Activated T-helper 1 cell treated with Interleukin-2 at 50 U/mL for 16 hours (primary cell): ENCODE data around the gene C11orf65.
"Not testable (repeated sequence)": the region's sequence is repeated elsewhere in the genome, so short reads cannot be mapped to it uniquely, and the experiment has no call there.

ENCODE experiments used
- DNase-seq: peaks from one replicate; pipeline ENCODE4 v3.0.0-alpha.2; 2020; ENCODE audit warnings: low read depth

The C11orf65 gene

GRCh38 chr11:108472681-108473080, 5.4 kb upstream of the C11orf65 start:
- DNase-seq, result no peak

GRCh38 chr11:108468478-108468864, 1.1 kb upstream of the C11orf65 start:
- DNase-seq, result no peak

- DNase-seq, result no peak
Observed at GRCh38 chr11:108466405-108466804, 924 bp downstream of the C11orf65 start.

GRCh38 chr11:108453207-108453835, 14.0 kb downstream of the C11orf65 start:
- no peak for DNase-seq

GRCh38 chr11:108441445-108441844, 25.9 kb downstream of the C11orf65 start:
- DNase-seq, result not testable (repeated sequence)

- no peak for DNase-seq
Observed at GRCh38 chr11:108436594-108436993, 30.7 kb downstream of the C11orf65 start.

- DNase-seq, result no peak
Observed at GRCh38 chr11:108435066-108435465, 32.3 kb downstream of the C11orf65 start.

GRCh38 chr11:108432783-108433182, 34.5 kb downstream of the C11orf65 start:
- no peak for DNase-seq

- DNase-seq, result no peak
Observed at GRCh38 chr11:108431997-108432396, 35.3 kb downstream of the C11orf65 start.

- no peak for DNase-seq
Observed at GRCh38 chr11:108431370-108431769, 36.0 kb downstream of the C11orf65 start.

- DNase-seq, result peak; percentile 3
Observed at GRCh38 chr11:108417551-108417950, 49.8 kb downstream of the C11orf65 start.

- DNase-seq, result no peak
Observed at GRCh38 chr11:108414958-108415357, 52.4 kb downstream of the C11orf65 start.

- DNase-seq, result no peak
Observed at GRCh38 chr11:108405706-108406105, 61.6 kb downstream of the C11orf65 start.

GRCh38 chr11:108403052-108403451, 64.3 kb downstream of the C11orf65 start:
- no peak for DNase-seq

- no peak for DNase-seq
Observed at GRCh38 chr11:108402241-108402640, 65.1 kb downstream of the C11orf65 start.

- no peak for DNase-seq
Observed at GRCh38 chr11:108398439-108398838, 68.9 kb downstream of the C11orf65 start.

- not testable (repeated sequence) for DNase-seq
Observed at GRCh38 chr11:108396672-108397071, 70.7 kb downstream of the C11orf65 start.

- DNase-seq, result no peak
Observed at GRCh38 chr11:108394744-108395284, 72.5 kb downstream of the C11orf65 start.

- no peak for DNase-seq
Observed at GRCh38 chr11:108393046-108393445, 74.3 kb downstream of the C11orf65 start.

GRCh38 chr11:108392353-108392752, 75.0 kb downstream of the C11orf65 start:
- DNase-seq, result no peak

GRCh38 chr11:108388576-108388975, 78.8 kb downstream of the C11orf65 start:
- DNase-seq, result no peak

GRCh38 chr11:108373505-108373904, 93.8 kb downstream of the C11orf65 start:
- DNase-seq, result not testable (repeated sequence)

- DNase-seq, result no peak
Observed at GRCh38 chr11:108370990-108371389, 96.3 kb downstream of the C11orf65 start.

GRCh38 chr11:108370315-108370714, 97.0 kb downstream of the C11orf65 start:
- no peak for DNase-seq
